Thymus (tissue), 11 donors: Measurements from ENCODE around the gene VWDE. TPM values are rescaled to one million over a fixed set of nuclear protein-coding genes. Genes with fewer than 3 reads are reported as not detected.
"Not testable (repeated sequence)": the region's sequence is repeated elsewhere in the genome, so short reads cannot be mapped to it uniquely, and the experiment has no call there.

Experiments used
- DNase-seq, 9 donors: peaks; one replicate each; pipeline ENCODE4 v3.0.0-alpha.2; 2013; ENCODE audit warnings: low spot score in 9 of 9, low read depth in 6 of 9, missing footprints in 1 of 9
- H3K27ac ChIP-seq, 2 donors: one replicate each; pipeline ENCODE4 v1.5.1; 2013; ENCODE audit warnings: control low read depth in 1 of 2, low read depth in 1 of 2, low read length in 1 of 2, mild to moderate bottlenecking in 1 of 2, moderate library complexity in 1 of 2
- H3K27me3 ChIP-seq, 2 donors: one replicate each; pipeline ENCODE4 v1.5.1; 2013; ENCODE audit warnings: low read length in 1 of 2; ENCODE audit not compliant: control insufficient read depth in 2 of 2, insufficient read depth in 1 of 2
- H3K36me3 ChIP-seq, 2 donors: one replicate each; pipeline ENCODE4 v1.5.1; 2013; ENCODE audit warnings: low read length in 1 of 2, mild to moderate bottlenecking in 1 of 2, moderate library complexity in 1 of 2; ENCODE audit not compliant: control insufficient read depth in 2 of 2, insufficient read depth in 2 of 2
- H3K4me1 ChIP-seq, 2 donors: one replicate each; pipeline ENCODE4 v1.5.1; 2013; ENCODE audit warnings: low read length in 2 of 2; ENCODE audit not compliant: control insufficient read depth in 2 of 2, insufficient read depth in 2 of 2
- H3K4me3 ChIP-seq, 2 donors: one replicate each; pipeline ENCODE4 v1.5.1; 2013; ENCODE audit warnings: low read length in 2 of 2, control low read depth in 1 of 2, mild to moderate bottlenecking in 1 of 2
- H3K9me3 ChIP-seq, 2 donors: one replicate each; pipeline ENCODE4 v1.5.1; 2013; ENCODE audit warnings: low read length in 1 of 2, mild to moderate bottlenecking in 1 of 2; ENCODE audit not compliant: control insufficient read depth in 2 of 2, insufficient read depth in 1 of 2
- WGBS: extraction: QIAGEN DNeasy Blood & Tissue Kit; methylation state at CpG from one replicate; pipeline ENCODE4 v1.1.7; 2013; 5-methylcytosine and 5-hydroxymethylcytosine counted together
- polyA plus RNA-seq: library from polyadenylated mRNA; stranded (reverse); fragments of 200-250 nt; gene quantifications from one replicate; pipeline ENCODE4 v1.2.3, GENCODE V29; 2013
- total RNA-seq: library from RNA; stranded (reverse); fragments of 120-200 nt; gene quantifications from one replicate; pipeline ENCODE4 v1.2.4, GENCODE V29; 2013
- donor health status: healthy.

The VWDE gene
- total and polyA plus RNA-seq, 2 donors, result 0.23 to 0.90 TPM

GRCh38 chr7:12409097-12409711 lies 5.5 kb upstream of the VWDE start:
- 85% methylated on average over 4 of the region's 4 CpGs for WGBS
- no peak overlapping the region for H3K4me3 ChIP-seq
- H3K36me3 ChIP-seq, result no peaks in the 10 kb centered on the region
- DNase-seq, result no peak
- H3K27ac ChIP-seq, result no peak overlapping the region
- no peaks in the 10 kb centered on the region for H3K9me3 ChIP-seq
- peaks cover 0 to 3% of the 10 kb centered on the region in 2 donors for H3K27me3 ChIP-seq
- H3K4me1 ChIP-seq, result peaks cover 0 to under 1% of the 10 kb centered on the region in 2 donors

GRCh38 chr7:12407652-12408051 lies 4.0 kb upstream of the VWDE start:
- H3K27me3 ChIP-seq, result peaks cover 2 to 17% of the 10 kb centered on the region in 2 donors
- not testable (repeated sequence) for H3K9me3 ChIP-seq, H3K36me3 ChIP-seq, H3K4me1 ChIP-seq, H3K27ac ChIP-seq, H3K4me3 ChIP-seq, DNase-seq
- WGBS, result 91% methylated on average over 8 of the region's 8 CpGs

- Histone ChIP-seq H3K9me3 (no peaks in the 10 kb centered on the region), H3K36me3 (no peaks in the 10 kb centered on the region), H3K27ac (no peak overlapping the region), H3K4me3 (no peak overlapping the region), H3K4me1 (peaks cover 0 to 2% of the 10 kb centered on the region in 2 donors), H3K27me3 (peaks cover 2 to 21% of the 10 kb centered on the region in 2 donors)
- WGBS, result 94% methylated on average over 3 of the region's 3 CpGs
- DNase-seq, result no peak
Observed at GRCh38 chr7:12402365-12402725, 1.3 kb downstream of the VWDE start.

GRCh38 chr7:12401538-12402364 lies 1.9 kb downstream of the VWDE start:
- Histone ChIP-seq H3K9me3 (no peaks in the 10 kb centered on the region), H3K27me3 (peaks cover 2 to 21% of the 10 kb centered on the region in 2 donors), H3K36me3 (no peaks in the 10 kb centered on the region), H3K27ac (no peak overlapping the region), H3K4me1 (peaks cover 0 to 2% of the 10 kb centered on the region in 2 donors), H3K4me3 (no peak overlapping the region)
- 96% methylated on average over 9 of the region's 9 CpGs for WGBS
- no peak for DNase-seq

GRCh38 chr7:12398186-12398585 lies 5.5 kb downstream of the VWDE start:
- DNase-seq, result no peak
- Histone ChIP-seq H3K9me3 (no peaks in the 10 kb centered on the region), H3K27me3 (peaks cover 2 to 8% of the 10 kb centered on the region in 2 donors), H3K27ac (no peak overlapping the region), H3K4me3 (no peak overlapping the region), H3K4me1 (no peaks in the 10 kb centered on the region), H3K36me3 (no peaks in the 10 kb centered on the region)

GRCh38 chr7:12397671-12398070 lies 6.0 kb downstream of the VWDE start:
- DNase-seq, result no peak
- H3K36me3 ChIP-seq, result no peaks in the 10 kb centered on the region
- H3K9me3 ChIP-seq, result no peaks in the 10 kb centered on the region
- H3K4me3 ChIP-seq, result no peak overlapping the region
- WGBS, result 97% methylated on average over 4 of the region's 4 CpGs
- peaks cover 0 to 4% of the 10 kb centered on the region in 2 donors for H3K27me3 ChIP-seq
- no peak overlapping the region for H3K27ac ChIP-seq
- H3K4me1 ChIP-seq, result no peaks in the 10 kb centered on the region

GRCh38 chr7:12396670-12397069 lies 7.0 kb downstream of the VWDE start:
- not testable (repeated sequence) for DNase-seq, H3K36me3 ChIP-seq, H3K4me1 ChIP-seq, H3K9me3 ChIP-seq, H3K27me3 ChIP-seq, H3K27ac ChIP-seq, H3K4me3 ChIP-seq
- WGBS, result 87% methylated on average over 1 of the region's 1 CpG

- no peaks in the 10 kb centered on the region for H3K27me3 ChIP-seq
- no peaks in the 10 kb centered on the region for H3K36me3 ChIP-seq
- H3K27ac ChIP-seq, result no peak overlapping the region
- H3K4me1 ChIP-seq, result no peaks in the 10 kb centered on the region
- WGBS, result 79% methylated on average over 5 of the region's 5 CpGs
- no peaks in the 10 kb centered on the region for H3K9me3 ChIP-seq
- DNase-seq, result no peak
- H3K4me3 ChIP-seq, result no peak overlapping the region
Observed at GRCh38 chr7:12391922-12392615, 11.6 kb downstream of the VWDE start.

GRCh38 chr7:12389089-12389700 lies 14.5 kb downstream of the VWDE start:
- peak in 7 of 9 donors; percentile 19 to 68 (median 35) for DNase-seq

More at GRCh38 chr7:12389089-12389700, 14.5 kb downstream of the VWDE start:
- Histone ChIP-seq H3K36me3 (no peaks in the 10 kb centered on the region), H3K4me3 (no peak overlapping the region), H3K27ac (no peak overlapping the region), H3K4me1 (no peaks in the 10 kb centered on the region), H3K9me3 (no peaks in the 10 kb centered on the region), H3K27me3 (no peaks in the 10 kb centered on the region)
- WGBS, result 92% methylated on average over 1 of the region's 1 CpG
